Measurements from ENCODE around the gene ACHE. TPM values are rescaled to one million over a fixed set of nuclear protein-coding genes. Genes with fewer than 3 reads are reported as not detected.
A peak's percentile ranks its signal among the peaks of the same experiment; 100 is the strongest.

Gene ACHE
- total RNA-seq, 1 donor from 2014 or later = not detected

GRCh38 chr7:100875356-100875751 is 20.3 kb downstream of the ACHE start:
- Histone ChIP-seq H3K27me3 (ENCODE audit: control insufficient read depth, insufficient read depth, low read length) (no peaks in the 10 kb centered on the region), H3K36me3 (ENCODE audit: control insufficient read depth, insufficient read depth, low read length) (peaks cover 27% of the 10 kb centered on the region), H3K4me3 (ENCODE audit: low read depth, low read length) (peak overlapping the region; percentile 87)
- TF ChIP-seq, protein P1, sequence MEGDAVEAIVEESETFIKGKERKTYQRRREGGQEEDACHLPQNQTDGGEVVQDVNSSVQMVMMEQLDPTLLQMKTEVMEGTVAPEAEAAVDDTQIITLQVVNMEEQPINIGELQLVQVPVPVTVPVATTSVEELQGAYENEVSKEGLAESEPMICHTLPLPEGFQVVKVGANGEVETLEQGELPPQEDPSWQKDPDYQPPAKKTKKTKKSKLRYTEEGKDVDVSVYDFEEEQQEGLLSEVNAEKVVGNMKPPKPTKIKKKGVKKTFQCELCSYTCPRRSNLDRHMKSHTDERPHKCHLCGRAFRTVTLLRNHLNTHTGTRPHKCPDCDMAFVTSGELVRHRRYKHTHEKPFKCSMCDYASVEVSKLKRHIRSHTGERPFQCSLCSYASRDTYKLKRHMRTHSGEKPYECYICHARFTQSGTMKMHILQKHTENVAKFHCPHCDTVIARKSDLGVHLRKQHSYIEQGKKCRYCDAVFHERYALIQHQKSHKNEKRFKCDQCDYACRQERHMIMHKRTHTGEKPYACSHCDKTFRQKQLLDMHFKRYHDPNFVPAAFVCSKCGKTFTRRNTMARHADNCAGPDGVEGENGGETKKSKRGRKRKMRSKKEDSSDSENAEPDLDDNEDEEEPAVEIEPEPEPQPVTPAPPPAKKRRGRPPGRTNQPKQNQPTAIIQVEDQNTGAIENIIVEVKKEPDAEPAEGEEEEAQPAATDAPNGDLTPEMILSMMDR (IDR thresholded peaks at IDR 0.05; ENCODE audit: insufficient read depth, low read length, severe bottlenecking) = no peak
- DNase-seq (ENCODE audit: low read depth) (no peak), FAIRE-seq (no peak)

- TF ChIP-seq, protein P1 (IDR thresholded peaks at IDR 0.05; ENCODE audit: insufficient read depth, low read length, severe bottlenecking) = peak; percentile 42
- peak within 1 kb of the TSS; percentile 87 for H3K4me3 ChIP-seq (ENCODE audit: low read depth, low read length)
- FAIRE-seq (peak; percentile 18), DNase-seq (ENCODE audit: low read depth) (peak; percentile 88)
- H3K27me3 ChIP-seq (ENCODE audit: control insufficient read depth, insufficient read depth, low read length) = no peaks in the 10 kb centered on the region
- peaks cover 25% of the 10 kb centered on the region for H3K36me3 ChIP-seq (ENCODE audit: control insufficient read depth, insufficient read depth, low read length)
These were observed 20.9 kb downstream of the ACHE start, which contains the start of gene SRRT for GRCh38 chr7:100874577-100875355. TSS of gene SRRT (plus strand) at chr7:100875103. CDS start at chr7:100875591, 488 bp downstream.

- no peak for DNase-seq (ENCODE audit: low read depth)
- TF ChIP-seq, protein P1 (IDR thresholded peaks at IDR 0.05; ENCODE audit: insufficient read depth, low read length, severe bottlenecking) = no peak
- Histone ChIP-seq H3K27me3 (ENCODE audit: control insufficient read depth, insufficient read depth, low read length) (no peaks in the 10 kb centered on the region), H3K4me3 (ENCODE audit: low read depth, low read length) (peak overlapping the region; percentile 87), H3K36me3 (ENCODE audit: control insufficient read depth, insufficient read depth, low read length) (peaks cover 24% of the 10 kb centered on the region)
- no peak for FAIRE-seq
These were observed 21.4 kb downstream of the ACHE start for GRCh38 chr7:100874300-100874576.

GRCh38 chr7:100873599-100874299 is 21.9 kb downstream of the ACHE start:
- H3K27me3 ChIP-seq (ENCODE audit: control insufficient read depth, insufficient read depth, low read length) = no peaks in the 10 kb centered on the region
- no peak overlapping the region for H3K4me3 ChIP-seq (ENCODE audit: low read depth, low read length)
- FAIRE-seq = no peak
- no peak for DNase-seq (ENCODE audit: low read depth)
- TF ChIP-seq, protein P1 (IDR thresholded peaks at IDR 0.05; ENCODE audit: insufficient read depth, low read length, severe bottlenecking) = no peak
- peaks cover 26% of the 10 kb centered on the region for H3K36me3 ChIP-seq (ENCODE audit: control insufficient read depth, insufficient read depth, low read length)

GRCh38 chr7:100867776-100868485 is 27.8 kb downstream of the ACHE start:
- TF ChIP-seq, protein P1 (IDR thresholded peaks at IDR 0.05; ENCODE audit: insufficient read depth, low read length, severe bottlenecking) = no peak
- DNase-seq (ENCODE audit: low read depth) (peak; percentile 53), FAIRE-seq (no peak)
- H3K27me3 ChIP-seq (ENCODE audit: control insufficient read depth, insufficient read depth, low read length) = no peaks in the 10 kb centered on the region
- H3K4me3 ChIP-seq (ENCODE audit: low read depth, low read length) = peak overlapping the region; percentile 93
- H3K36me3 ChIP-seq (ENCODE audit: control insufficient read depth, insufficient read depth, low read length) = peaks cover 22% of the 10 kb centered on the region

All from bronchial epithelial cell (primary cell).